ENCODE results near the gene CFAP65.

Gene CFAP65

GRCh38 chr2:219022616-219023015 is 18.7 kb downstream of the CFAP65 start:
- H3K9me3 ChIP-seq (replicated peaks in 1 of 11), result no peaks in the 10 kb centered on the region
- H4K20me1 ChIP-seq, result peaks cover 0 to 30% (median 0%) of the 10 kb centered on the region in 11 experiments; a peak in 6 of 22 replicates
- H3K9ac ChIP-seq, result no peak overlapping the region
- TF ChIP-seq Cebpa-rat (IDR thresholded peaks at IDR 0.05), result no peak
- no peaks in the 10 kb centered on the region for H3K36me3 ChIP-seq
- H3K27ac ChIP-seq, result no peak overlapping the region
- H3K4me3 ChIP-seq, result no peak overlapping the region
- H3K4me2 ChIP-seq, result no peak overlapping the region
- no peaks in the 10 kb centered on the region; a peak in 4 of 22 replicates for H3K27me3 ChIP-seq
- peaks cover 0 to 7% (median 0%) of the 10 kb centered on the region in 10 experiments; a peak in 1 of 20 replicates for H3K4me1 ChIP-seq

GRCh38 chr2:219022041-219022440 is 19.3 kb downstream of the CFAP65 start:
- no peak for TF ChIP-seq Cebpa-rat (IDR thresholded peaks at IDR 0.05)
- no peak overlapping the region for H3K9ac ChIP-seq
- no peak overlapping the region for H3K4me3 ChIP-seq
- peaks cover 0 to 7% (median 0%) of the 10 kb centered on the region in 10 experiments; a peak in 1 of 20 replicates for H3K4me1 ChIP-seq
- peaks cover 0 to 27% (median 0%) of the 10 kb centered on the region in 11 experiments; a peak in 6 of 22 replicates for H4K20me1 ChIP-seq
- no peaks in the 10 kb centered on the region; a peak in 4 of 22 replicates for H3K27me3 ChIP-seq
- H3K9me3 ChIP-seq (replicated peaks in 1 of 11), result no peaks in the 10 kb centered on the region
- H3K4me2 ChIP-seq, result no peak overlapping the region
- no peak overlapping the region for H3K27ac ChIP-seq
- no peaks in the 10 kb centered on the region for H3K36me3 ChIP-seq

GRCh38 chr2:219021591-219021990 is 19.7 kb downstream of the CFAP65 start:
- no peak overlapping the region for H3K9ac ChIP-seq
- H3K36me3 ChIP-seq, result no peaks in the 10 kb centered on the region
- H3K4me2 ChIP-seq, result no peak overlapping the region
- peaks cover 0 to 7% (median 0%) of the 10 kb centered on the region in 10 experiments; a peak in 1 of 20 replicates for H3K4me1 ChIP-seq
- peaks cover 0 to 23% (median 0%) of the 10 kb centered on the region in 11 experiments; a peak in 6 of 22 replicates for H4K20me1 ChIP-seq
- no peak overlapping the region for H3K4me3 ChIP-seq
- no peaks in the 10 kb centered on the region; a peak in 4 of 22 replicates for H3K27me3 ChIP-seq
- no peak for TF ChIP-seq Cebpa-rat (IDR thresholded peaks at IDR 0.05)
- H3K27ac ChIP-seq, result no peak overlapping the region
- H3K9me3 ChIP-seq (replicated peaks in 1 of 11), result no peaks in the 10 kb centered on the region

DNA sequence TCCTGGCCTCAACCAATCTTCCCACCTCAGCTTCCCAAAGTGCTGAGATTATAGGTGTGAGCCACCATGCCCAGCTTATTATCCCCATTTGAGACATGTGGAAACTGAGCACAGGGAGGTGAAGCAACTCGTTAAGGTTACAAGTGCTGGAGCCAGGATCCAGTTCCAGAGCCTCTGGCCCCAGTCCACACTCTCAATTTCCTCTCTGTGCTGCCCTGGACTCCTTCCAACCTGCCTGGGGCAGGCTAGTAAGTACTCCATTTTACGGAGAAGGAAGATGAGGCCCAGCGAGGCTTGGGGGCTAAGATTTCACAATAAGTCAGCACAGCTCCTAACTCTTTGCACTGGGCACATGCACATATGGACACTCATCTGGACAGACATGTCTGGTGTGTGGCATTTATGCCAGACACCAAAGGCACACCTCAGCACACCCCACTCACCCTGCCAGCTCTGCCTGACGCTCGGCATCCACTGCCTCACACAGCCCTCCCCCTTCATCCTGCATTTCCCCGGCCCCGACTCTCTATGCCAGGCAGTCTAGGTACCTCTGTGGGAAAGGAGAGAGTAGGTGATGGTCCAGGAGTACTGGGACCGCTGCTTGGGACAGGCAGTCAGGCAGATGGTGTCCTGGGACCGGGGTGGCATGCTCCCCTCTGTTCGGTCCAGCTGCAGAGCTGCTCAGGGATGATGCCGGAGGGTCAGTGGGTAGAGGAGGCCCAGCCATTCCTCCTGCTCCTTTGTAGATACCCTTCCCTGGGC is 20.5 kb downstream of the CFAP65 start:
- H3K4me2 ChIP-seq, result no peak overlapping the region
- H3K4me3 ChIP-seq, result no peak overlapping the region
- H3K9me3 ChIP-seq (replicated peaks in 1 of 11), result no peaks in the 10 kb centered on the region
- H3K27me3 ChIP-seq, result no peaks in the 10 kb centered on the region; a peak in 4 of 22 replicates
- peaks cover 0 to 7% (median 0%) of the 10 kb centered on the region in 10 experiments; a peak in 1 of 20 replicates for H3K4me1 ChIP-seq
- no peak overlapping the region for H3K9ac ChIP-seq
- no peaks in the 10 kb centered on the region for H3K36me3 ChIP-seq
- peaks cover 0 to 15% (median 0%) of the 10 kb centered on the region in 11 experiments; a peak in 6 of 22 replicates for H4K20me1 ChIP-seq
- H3K27ac ChIP-seq, result no peak overlapping the region
- TF ChIP-seq Cebpa-rat (IDR thresholded peaks at IDR 0.05), result no peak

DNA sequence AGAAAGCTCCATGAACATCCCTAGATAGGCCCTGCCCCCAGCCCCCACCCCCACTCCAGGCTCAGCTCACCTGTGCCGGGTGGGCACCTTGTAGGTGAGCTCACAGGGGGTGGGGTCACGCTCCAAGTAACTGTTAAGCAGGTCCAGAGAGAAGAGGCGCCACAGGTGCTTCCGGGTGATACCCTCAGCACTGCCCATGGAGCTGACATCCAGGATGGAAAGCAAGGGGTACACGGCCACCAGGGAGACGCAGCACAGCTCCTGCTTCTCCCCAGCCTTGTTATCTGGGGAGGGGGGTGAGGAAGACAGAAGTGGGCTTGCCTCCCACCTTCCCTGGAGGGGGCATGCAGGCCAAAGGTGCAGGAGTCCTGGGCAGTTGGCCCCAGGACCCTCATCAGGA is 21.9 kb downstream of the CFAP65 start:
- Histone ChIP-seq H3K4me3 (no peak overlapping the region), H3K27me3 (no peaks in the 10 kb centered on the region; a peak in 4 of 22 replicates), H3K27ac (no peak overlapping the region), H4K20me1 (peaks cover 0 to 15% (median 0%) of the 10 kb centered on the region in 11 experiments; a peak in 5 of 22 replicates), H3K36me3 (no peaks in the 10 kb centered on the region), H3K9me3 (replicated peaks in 1 of 11) (no peaks in the 10 kb centered on the region), H3K4me2 (no peak overlapping the region; a peak in 1 of 22 replicates), H3K9ac (no peak overlapping the region), H3K4me1 (peaks cover 0 to 7% (median 0%) of the 10 kb centered on the region in 10 experiments; a peak in 1 of 20 replicates)
- TF ChIP-seq Cebpa-rat (IDR thresholded peaks at IDR 0.05), result no peak

DNA sequence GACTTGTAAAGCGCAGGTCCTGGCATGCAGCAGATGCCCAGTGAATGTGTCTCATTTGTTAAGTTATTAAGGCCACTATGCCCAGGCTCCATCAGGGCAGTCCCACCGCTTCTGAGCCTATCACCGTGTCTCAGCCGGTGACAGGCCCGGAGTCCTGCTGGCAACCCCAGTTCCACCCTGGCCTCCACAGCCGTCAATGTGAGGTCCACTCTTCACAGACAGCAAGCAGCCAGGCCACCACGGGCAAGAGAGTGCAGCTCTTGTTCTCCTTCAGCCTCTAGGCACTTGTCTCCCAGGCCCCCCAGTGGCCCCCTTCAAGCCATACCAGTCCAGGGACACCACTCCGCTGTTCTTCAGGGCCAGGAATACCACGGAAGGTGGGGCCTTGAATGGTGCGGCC is 22.6 kb downstream of the CFAP65 start:
- Histone ChIP-seq H3K9me3 (replicated peaks in 1 of 11) (no peaks in the 10 kb centered on the region), H4K20me1 (peaks cover 0 to 15% (median 0%) of the 10 kb centered on the region in 11 experiments; a peak in 5 of 22 replicates), H3K27ac (no peak overlapping the region), H3K4me2 (no peak overlapping the region), H3K4me3 (no peak overlapping the region), H3K36me3 (no peaks in the 10 kb centered on the region), H3K9ac (no peak overlapping the region), H3K27me3 (peaks cover 0 to 3% (median 0%) of the 10 kb centered on the region in 11 experiments; a peak in 4 of 22 replicates), H3K4me1 (peaks cover 0 to 7% (median 0%) of the 10 kb centered on the region in 10 experiments; a peak in 1 of 20 replicates)
- TF ChIP-seq Cebpa-rat (IDR thresholded peaks at IDR 0.05), result no peak

DNA sequence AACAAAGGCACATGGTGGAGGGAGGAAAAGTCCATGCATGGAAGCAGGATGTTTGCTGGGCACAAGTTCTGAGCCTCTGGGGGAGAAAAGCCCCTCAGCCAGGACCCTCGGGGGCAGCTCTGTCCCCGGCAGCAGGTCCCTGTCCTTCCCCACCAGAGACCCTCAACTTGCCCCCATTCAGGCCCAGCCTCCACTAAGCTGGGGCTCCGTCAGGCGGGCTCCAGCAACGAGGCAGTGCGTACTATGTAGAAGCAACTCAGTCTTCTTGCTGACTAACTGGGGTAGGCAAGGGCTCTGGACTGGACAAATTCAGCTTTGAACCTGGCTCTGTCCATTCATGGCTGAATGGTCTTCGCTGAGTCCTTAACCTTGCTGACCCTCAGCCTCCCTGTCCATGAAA is 23.0 kb downstream of the CFAP65 start:
- Histone ChIP-seq H3K36me3 (no peaks in the 10 kb centered on the region), H4K20me1 (peaks cover 0 to 15% (median 0%) of the 10 kb centered on the region in 11 experiments; a peak in 5 of 22 replicates), H3K27ac (no peak overlapping the region), H3K9me3 (replicated peaks in 1 of 11) (no peaks in the 10 kb centered on the region), H3K9ac (no peak overlapping the region), H3K27me3 (peaks cover 0 to 3% (median 0%) of the 10 kb centered on the region in 11 experiments; a peak in 4 of 22 replicates), H3K4me1 (peaks cover 0 to 7% (median 0%) of the 10 kb centered on the region in 10 experiments; a peak in 1 of 20 replicates), H3K4me2 (no peak overlapping the region), H3K4me3 (no peak overlapping the region)
- no peak for TF ChIP-seq Cebpa-rat (IDR thresholded peaks at IDR 0.05)

DNA sequence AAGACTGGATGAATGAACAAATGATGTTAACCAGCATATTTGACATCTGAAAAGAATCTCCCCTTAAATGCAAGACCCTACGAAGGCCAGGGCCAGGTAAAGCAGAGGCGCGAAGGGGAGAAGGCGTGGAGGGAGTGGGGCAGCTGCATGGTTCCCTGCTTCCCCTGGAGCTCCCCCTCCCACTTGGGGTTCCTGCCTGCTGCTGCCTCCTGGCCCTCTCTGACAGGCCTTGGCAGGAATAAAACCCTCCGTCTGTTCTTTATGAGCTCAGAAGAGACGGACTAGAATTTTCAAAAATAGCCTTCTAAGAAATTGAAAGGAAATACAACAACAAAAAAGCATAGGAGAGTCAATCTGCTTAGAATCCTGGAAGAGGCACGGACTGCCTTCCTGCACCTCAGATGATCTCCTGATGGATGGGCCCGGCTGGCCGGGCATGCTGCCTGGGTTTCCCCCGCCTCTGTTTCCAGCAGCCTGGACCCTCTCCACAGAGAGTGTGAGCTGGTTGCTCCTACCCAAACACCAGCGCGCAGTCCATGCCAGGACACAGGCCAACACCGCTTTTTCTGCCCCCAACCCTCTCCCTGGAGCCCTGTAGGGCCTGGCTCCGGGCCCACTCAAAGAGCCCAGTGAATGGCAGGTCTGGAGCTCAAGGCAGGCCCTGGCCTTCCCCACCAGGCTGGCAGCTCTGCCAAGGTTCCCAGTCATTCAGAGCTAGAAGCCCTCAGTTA is 23.9 kb downstream of the CFAP65 start:
- Histone ChIP-seq H3K4me3 (no peak overlapping the region), H4K20me1 (peaks cover 0 to 15% (median 0%) of the 10 kb centered on the region in 11 experiments; a peak in 5 of 22 replicates), H3K9ac (no peak overlapping the region), H3K9me3 (replicated peaks in 1 of 11) (no peaks in the 10 kb centered on the region), H3K27ac (no peak overlapping the region), H3K4me1 (peaks cover 0 to 7% (median 0%) of the 10 kb centered on the region in 10 experiments; a peak in 1 of 20 replicates), H3K4me2 (no peak overlapping the region), H3K27me3 (peaks cover 0 to 3% (median 0%) of the 10 kb centered on the region in 11 experiments; a peak in 5 of 22 replicates), H3K36me3 (no peaks in the 10 kb centered on the region)
- TF ChIP-seq Cebpa-rat (IDR thresholded peaks at IDR 0.05), result no peak

GRCh38 chr2:219016721-219017120 is 24.6 kb downstream of the CFAP65 start:
- peaks cover 0 to 2% (median 0%) of the 10 kb centered on the region in 11 experiments; a peak in 1 of 22 replicates for H3K9me3 ChIP-seq (replicated peaks in 1 of 11)
- H3K4me2 ChIP-seq, result no peak overlapping the region
- peaks cover 0 to 7% (median 0%) of the 10 kb centered on the region in 10 experiments; a peak in 1 of 20 replicates for H3K4me1 ChIP-seq
- no peak overlapping the region for H3K9ac ChIP-seq
- H3K27ac ChIP-seq, result no peak overlapping the region
- H3K36me3 ChIP-seq, result no peaks in the 10 kb centered on the region
- TF ChIP-seq Cebpa-rat (IDR thresholded peaks at IDR 0.05), result no peak
- H4K20me1 ChIP-seq, result peaks cover 0 to 15% (median 0%) of the 10 kb centered on the region in 11 experiments; a peak in 5 of 22 replicates
- peaks cover 0 to 3% (median 0%) of the 10 kb centered on the region in 11 experiments; a peak in 5 of 22 replicates for H3K27me3 ChIP-seq
- no peak overlapping the region for H3K4me3 ChIP-seq
